Hepatocyte (in vitro differentiated cells): Measurements from ENCODE around the gene HACD2.

Source experiments
- EZH2phosphoT487 ChIP-seq: fragments of 200-600 bp; sonication (generic); IDR thresholded peaks from one replicate; pipeline ENCODE4 v1.6.1; 2018; ENCODE audit warnings: antibody characterized with exemption, mild to moderate bottlenecking, low read depth, moderate library complexity; ENCODE audit not compliant: unreplicated experiment, severe bottlenecking
- TF ChIP-seq, protein P1 (sequence below): fragments of 200-600 bp; sonication (generic); IDR thresholded peaks from 2 replicates; pipeline ENCODE4 v1.5.1; 2016; ENCODE audit warnings: antibody characterized with exemption, mild to moderate bottlenecking; ENCODE audit not compliant: poor library complexity

DNA sequence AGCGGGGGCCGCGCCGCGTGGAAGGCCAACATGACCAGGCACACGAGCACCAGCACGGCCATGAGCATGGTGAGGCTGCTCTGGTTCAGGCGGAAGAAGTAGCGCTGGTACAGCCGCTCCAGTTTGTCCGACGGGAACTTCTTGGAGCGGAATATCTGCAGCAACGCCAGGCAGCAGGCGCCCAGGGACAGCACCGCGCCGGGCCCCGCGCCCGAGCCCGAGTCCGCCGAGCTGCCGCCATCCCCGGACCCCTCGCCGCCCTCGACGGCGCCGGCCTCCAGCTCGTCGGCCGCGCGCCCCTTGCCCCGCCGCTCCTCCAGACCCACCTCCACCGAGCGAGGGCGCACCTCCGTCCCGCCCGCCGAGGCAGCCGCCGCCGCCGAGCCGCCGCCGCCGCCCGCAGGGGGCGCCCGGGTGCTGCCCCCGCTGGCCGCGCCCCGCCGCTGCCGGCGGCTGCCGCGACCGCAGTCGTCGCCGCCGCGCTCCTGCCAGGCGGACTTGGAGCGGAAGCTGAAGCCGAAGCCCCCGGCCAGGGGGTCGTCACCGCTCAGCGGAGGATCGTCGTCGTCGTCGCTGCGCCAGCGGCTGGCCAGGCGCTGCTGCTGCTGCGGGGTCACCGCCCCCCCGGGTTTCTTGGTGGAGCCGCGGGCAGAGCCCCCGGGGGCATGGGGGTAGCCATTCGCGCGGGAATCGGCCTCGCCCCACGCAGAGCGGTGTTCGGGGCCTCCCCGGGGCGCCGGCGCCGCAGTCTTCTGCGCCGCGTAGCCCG is 136.9 kb downstream of the HACD2 start:
- TF ChIP-seq, protein P1, sequence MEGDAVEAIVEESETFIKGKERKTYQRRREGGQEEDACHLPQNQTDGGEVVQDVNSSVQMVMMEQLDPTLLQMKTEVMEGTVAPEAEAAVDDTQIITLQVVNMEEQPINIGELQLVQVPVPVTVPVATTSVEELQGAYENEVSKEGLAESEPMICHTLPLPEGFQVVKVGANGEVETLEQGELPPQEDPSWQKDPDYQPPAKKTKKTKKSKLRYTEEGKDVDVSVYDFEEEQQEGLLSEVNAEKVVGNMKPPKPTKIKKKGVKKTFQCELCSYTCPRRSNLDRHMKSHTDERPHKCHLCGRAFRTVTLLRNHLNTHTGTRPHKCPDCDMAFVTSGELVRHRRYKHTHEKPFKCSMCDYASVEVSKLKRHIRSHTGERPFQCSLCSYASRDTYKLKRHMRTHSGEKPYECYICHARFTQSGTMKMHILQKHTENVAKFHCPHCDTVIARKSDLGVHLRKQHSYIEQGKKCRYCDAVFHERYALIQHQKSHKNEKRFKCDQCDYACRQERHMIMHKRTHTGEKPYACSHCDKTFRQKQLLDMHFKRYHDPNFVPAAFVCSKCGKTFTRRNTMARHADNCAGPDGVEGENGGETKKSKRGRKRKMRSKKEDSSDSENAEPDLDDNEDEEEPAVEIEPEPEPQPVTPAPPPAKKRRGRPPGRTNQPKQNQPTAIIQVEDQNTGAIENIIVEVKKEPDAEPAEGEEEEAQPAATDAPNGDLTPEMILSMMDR: peak; percentile 16
- no peak for TF ChIP-seq EZH2phosphoT487
